Fibroblast of lung (primary cell): Measurements from ENCODE around the gene PIR.

Experiments
- EZH2 ChIP-seq: IDR thresholded peaks from 2 replicates; pipeline ENCODE4 v1.5.1; 2012; ENCODE audit warnings: low read length, control low read depth, mild to moderate bottlenecking; ENCODE audit errors: missing control alignments
- TF ChIP-seq, protein P1 (sequence below), 2 donors: IDR thresholded peaks in 1 of 2; conservative IDR thresholded peaks in 1 of 2; 1 replicate in 1 of 2; 2 replicates in 1 of 2; pipeline ENCODE4 v1.5.1; 2011 to 2012; ENCODE audit warnings: low read length in 2 of 2, control low read depth in 1 of 2, inconsistent platforms in 1 of 2, low read depth in 1 of 2, mild to moderate bottlenecking in 1 of 2

DNA sequence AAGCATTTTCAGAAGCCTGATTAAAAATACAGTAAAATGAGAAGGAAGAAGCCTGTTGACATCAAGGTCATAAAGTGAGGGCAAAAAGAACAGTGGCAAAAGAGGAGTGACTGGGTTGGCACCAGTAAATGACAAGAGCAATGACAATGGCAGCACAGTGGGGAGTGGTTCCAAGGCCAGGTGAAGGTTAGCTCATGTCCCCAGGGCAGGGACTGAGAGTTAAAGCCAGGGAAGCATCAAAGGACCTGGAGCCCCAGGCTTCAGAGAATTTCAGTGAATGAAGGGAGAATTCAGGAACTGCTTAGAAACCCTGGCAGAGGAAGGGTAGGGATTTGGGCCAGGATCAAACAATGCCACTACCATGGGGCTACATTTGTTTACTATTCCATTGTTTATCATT, 149.0 kb downstream of the PIR start:
- TF ChIP-seq, protein P1, sequence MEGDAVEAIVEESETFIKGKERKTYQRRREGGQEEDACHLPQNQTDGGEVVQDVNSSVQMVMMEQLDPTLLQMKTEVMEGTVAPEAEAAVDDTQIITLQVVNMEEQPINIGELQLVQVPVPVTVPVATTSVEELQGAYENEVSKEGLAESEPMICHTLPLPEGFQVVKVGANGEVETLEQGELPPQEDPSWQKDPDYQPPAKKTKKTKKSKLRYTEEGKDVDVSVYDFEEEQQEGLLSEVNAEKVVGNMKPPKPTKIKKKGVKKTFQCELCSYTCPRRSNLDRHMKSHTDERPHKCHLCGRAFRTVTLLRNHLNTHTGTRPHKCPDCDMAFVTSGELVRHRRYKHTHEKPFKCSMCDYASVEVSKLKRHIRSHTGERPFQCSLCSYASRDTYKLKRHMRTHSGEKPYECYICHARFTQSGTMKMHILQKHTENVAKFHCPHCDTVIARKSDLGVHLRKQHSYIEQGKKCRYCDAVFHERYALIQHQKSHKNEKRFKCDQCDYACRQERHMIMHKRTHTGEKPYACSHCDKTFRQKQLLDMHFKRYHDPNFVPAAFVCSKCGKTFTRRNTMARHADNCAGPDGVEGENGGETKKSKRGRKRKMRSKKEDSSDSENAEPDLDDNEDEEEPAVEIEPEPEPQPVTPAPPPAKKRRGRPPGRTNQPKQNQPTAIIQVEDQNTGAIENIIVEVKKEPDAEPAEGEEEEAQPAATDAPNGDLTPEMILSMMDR (conservative IDR thresholded peaks at IDR 0.05 in 1 of 2, IDR thresholded peaks at IDR 0.05 in 1 of 2; ENCODE audit: low read depth in 1 of 2, low read length in 2 of 2): no peak
- no peak for TF ChIP-seq EZH2
